H1 (cell line): Measurements from ENCODE around the gene STEAP1B. TPM values are rescaled to one million over a fixed set of nuclear protein-coding genes. Genes with fewer than 3 reads are reported as not detected.

Source experiments
- CTCF ChIA-PET: fragments of 300-600 bp; sonication (Branson Sonifier 250); formaldehyde crosslinking; loops from one replicate; lab custom pipeline; 2021; ENCODE audit not compliant: partially characterized antibody; lab: Charles Lee
- POLR2A ChIA-PET: fragments of 300-600 bp; sonication (Branson Sonifier 250); formaldehyde crosslinking; loops from one replicate; lab custom pipeline; 2021; ENCODE audit warnings: inconsistent platforms; ENCODE audit not compliant: partially characterized antibody; lab: Charles Lee
- DNase-seq, 2 experiments: peaks; one replicate each; pipeline versions ENCODE4 v3.0.0 to v3.0.0-alpha.2; 2010 to 2022; ENCODE audit warnings: low spot score in 2 of 2, low read depth in 1 of 2, mixed read lengths in 1 of 2
- FAIRE-seq: peaks from 2 replicates; lab custom pipeline; 2011; peaks lifted over from hg19 to GRCh38; lab: Jason Lieb, UNC
- H2AFZ ChIP-seq: 2 replicates; pipeline ENCODE4 v1.8.1; 2012; ENCODE audit warnings: low read length, inconsistent platforms
- H2AK5ac ChIP-seq: 2 replicates; pipeline ENCODE4 v1.6.1; 2013; ENCODE audit warnings: low read depth, low read length
- H2BK120ac ChIP-seq: replicated peaks from 2 replicates; pipeline ENCODE3; 2013; ENCODE audit warnings: low read depth, low read length, inconsistent platforms
- H2BK12ac ChIP-seq: 2 replicates; pipeline ENCODE4 v1.6.1; 2013; ENCODE audit warnings: low read depth, low read length
- H2BK15ac ChIP-seq: 2 replicates; pipeline ENCODE4 v1.6.1; 2013; ENCODE audit warnings: low read length
- H2BK20ac ChIP-seq: 2 replicates; pipeline ENCODE4 v1.6.1; 2013; ENCODE audit warnings: low read length
- H2BK5ac ChIP-seq: 2 replicates; pipeline ENCODE4 v1.6.1; 2013; ENCODE audit warnings: low read depth, low read length
- H3K14ac ChIP-seq: 2 replicates; pipeline ENCODE4 v1.6.1; 2013; ENCODE audit warnings: inconsistent platforms; ENCODE audit not compliant: insufficient read length
- H3K18ac ChIP-seq: 2 replicates; pipeline ENCODE4 v1.6.1; 2013; ENCODE audit warnings: low read length; ENCODE audit errors: extremely low read depth
- H3K23ac ChIP-seq: 2 replicates; pipeline ENCODE4 v1.6.1; 2013; ENCODE audit warnings: inconsistent platforms; ENCODE audit not compliant: insufficient read length
- H3K23me2 ChIP-seq: 2 replicates; pipeline ENCODE4 v1.6.1; 2013; ENCODE audit warnings: low read depth, low read length
- H3K27ac ChIP-seq: 2 replicates; pipeline ENCODE4 v1.6.1; 2011; ENCODE audit warnings: low read depth, low read length, inconsistent platforms
- H3K27me3 ChIP-seq, 4 experiments: replicated peaks in 1 of 4; 1 replicate in 1 of 4; 2 replicates in 3 of 4; pipeline versions ENCODE4 v1.6.1 to v1.8.1; 2011 to 2013; ENCODE audit warnings: low read length in 3 of 4, mild to moderate bottlenecking in 3 of 4, inconsistent platforms in 2 of 4, mixed read lengths in 2 of 4, moderate library complexity in 1 of 4; ENCODE audit not compliant: control insufficient read depth in 3 of 4, insufficient read depth in 3 of 4; ENCODE audit errors: extremely low read depth in 1 of 4
- H3K36me3 ChIP-seq, 4 experiments: 2 replicates each; pipeline versions ENCODE4 v1.6.1 to v1.8.1; 2011 to 2013; ENCODE audit warnings: mild to moderate bottlenecking in 4 of 4, low read length in 3 of 4, moderate library complexity in 2 of 4, control low read depth in 1 of 4, inconsistent platforms in 1 of 4; ENCODE audit not compliant: insufficient read depth in 4 of 4, control insufficient read depth in 2 of 4
- H3K4ac ChIP-seq: replicated peaks from 2 replicates; pipeline ENCODE3; 2013; ENCODE audit warnings: low read length, low read depth, mixed read lengths, inconsistent platforms; ENCODE audit not compliant: insufficient read length
- H3K4me1 ChIP-seq, 4 experiments: replicated peaks in 1 of 4; 1 replicate in 1 of 4; 2 replicates in 3 of 4; pipeline versions ENCODE4 v1.6.1 to v1.8.1; 2011 to 2013; ENCODE audit warnings: low read length in 3 of 4, inconsistent platforms in 2 of 4, mixed read lengths in 1 of 4; ENCODE audit not compliant: insufficient read depth in 4 of 4, control insufficient read depth in 3 of 4
- H3K4me2 ChIP-seq, 2 experiments: 2 replicates each; pipeline versions ENCODE4 v1.6.1 to v1.8.1; 2011 to 2013; ENCODE audit warnings: low read depth in 2 of 2, low read length in 2 of 2, control low read depth in 1 of 2, inconsistent platforms in 1 of 2, mild to moderate bottlenecking in 1 of 2; ENCODE audit not compliant: insufficient read depth in 1 of 2
- H3K4me3 ChIP-seq, 4 experiments: fragments of 200-600, 300-600 bp in 1 of 4; sonication (generic), shearing (Covaris generic), sonication (Bioruptor Twin) in 1 of 4; 2 replicates each; pipeline versions ENCODE4 v1.5.1 to v1.8.1; 2011 to 2016; ENCODE audit warnings: low read length in 4 of 4, low read depth in 3 of 4, control low read depth in 2 of 4, inconsistent platforms in 2 of 4, mild to moderate bottlenecking in 2 of 4, mixed read lengths in 1 of 4, moderate library complexity in 1 of 4; ENCODE audit not compliant: insufficient read depth in 2 of 4; ENCODE audit errors: extremely low read depth in 1 of 4
- H3K56ac ChIP-seq: replicated peaks from 2 replicates; pipeline ENCODE3; 2013; ENCODE audit warnings: low read depth, mild to moderate bottlenecking, mixed read lengths, low read length, inconsistent platforms; ENCODE audit not compliant: insufficient read length
- H3K79me1 ChIP-seq: 2 replicates; pipeline ENCODE4 v1.6.1; 2013; ENCODE audit warnings: low read depth, low read length, control low read depth
- H3K79me2 ChIP-seq, 2 experiments: 2 replicates each; pipeline versions ENCODE4 v1.6.1 to v1.8.1; 2012 to 2013; ENCODE audit warnings: low read length in 2 of 2, mild to moderate bottlenecking in 2 of 2, inconsistent platforms in 1 of 2; ENCODE audit not compliant: insufficient read depth in 2 of 2, control insufficient read depth in 1 of 2
- H3K9ac ChIP-seq, 4 experiments: replicated peaks in 1 of 4; 1 replicate in 1 of 4; 2 replicates in 3 of 4; pipeline versions ENCODE4 v1.6.1 to v1.8.1; 2011 to 2013; ENCODE audit warnings: low read depth in 3 of 4, low read length in 3 of 4, control low read depth in 2 of 4, mild to moderate bottlenecking in 2 of 4, moderate library complexity in 2 of 4, inconsistent platforms in 1 of 4; ENCODE audit errors: extremely low read depth in 1 of 4
- H3K9me3 ChIP-seq, 2 experiments: 2 replicates each; pipeline versions ENCODE4 v1.6.1 to v1.8.1; 2012 to 2013; ENCODE audit warnings: mild to moderate bottlenecking in 2 of 2, moderate library complexity in 2 of 2, control low read depth in 1 of 2, inconsistent platforms in 1 of 2, low read depth in 1 of 2, low read length in 1 of 2, mixed read lengths in 1 of 2; ENCODE audit not compliant: insufficient read depth in 2 of 2
- H4K20me1 ChIP-seq, 2 experiments: replicated peaks in 1 of 2; 2 replicates each; pipeline versions ENCODE3 to v1.8.1; 2011 to 2013; ENCODE audit warnings: inconsistent platforms in 2 of 2, low read length in 2 of 2, mild to moderate bottlenecking in 1 of 2; ENCODE audit not compliant: insufficient read depth in 2 of 2, control insufficient read depth in 1 of 2
- H4K5ac ChIP-seq: 2 replicates; pipeline ENCODE4 v1.6.1; 2013; ENCODE audit warnings: low read length, low read depth, mixed read lengths, inconsistent platforms; ENCODE audit not compliant: insufficient read length
- H4K8ac ChIP-seq: 2 replicates; pipeline ENCODE4 v1.8.0; 2013; ENCODE audit warnings: mild to moderate bottlenecking, moderate library complexity, low read length, inconsistent platforms; ENCODE audit not compliant: insufficient read depth; ENCODE audit errors: extremely low read depth
- H4K91ac ChIP-seq: replicated peaks from 2 replicates; pipeline ENCODE3; 2013; ENCODE audit warnings: low read length, mixed read lengths, inconsistent platforms; ENCODE audit not compliant: insufficient read length
- ATF2 ChIP-seq: IDR thresholded peaks from 2 replicates; pipeline ENCODE4 v1.6.1; 2012; ENCODE audit warnings: low read length, inconsistent platforms
- CBX8 ChIP-seq: fragments of 300-800, 300-1000 bp; sonication (generic); IDR thresholded peaks from 2 replicates; pipeline ENCODE4 v1.7.1; 2016; ENCODE audit warnings: low read depth, low read length, borderline replicate concordance
- E2F6 ChIP-seq: IDR thresholded peaks from 2 replicates; pipeline ENCODE4 v1.6.1; 2012; ENCODE audit warnings: inconsistent platforms
- EP300 ChIP-seq, 2 experiments: IDR thresholded peaks; 1 replicate in 1 of 2; 2 replicates in 1 of 2; pipeline ENCODE4 v1.6.1; 2011 to 2012; ENCODE audit warnings: low read depth in 2 of 2, low read length in 2 of 2, mild to moderate bottlenecking in 2 of 2, borderline replicate concordance in 1 of 2, inconsistent platforms in 1 of 2, moderate library complexity in 1 of 2
- GTF2F1 ChIP-seq: IDR thresholded peaks from 2 replicates; pipeline ENCODE4 v1.6.1; 2012; ENCODE audit warnings: low read depth, low read length, improper control_type of control experiment, borderline replicate concordance
- HDAC2 ChIP-seq, 2 experiments: fragments of 300-600 bp in 1 of 2; sonication (generic) in 1 of 2; IDR thresholded peaks; 2 replicates each; pipeline ENCODE4 v1.6.1; 2011 to 2012; ENCODE audit warnings: low read depth in 2 of 2, low read length in 2 of 2, mild to moderate bottlenecking in 2 of 2, moderate library complexity in 2 of 2, borderline replicate concordance in 1 of 2, inconsistent platforms in 1 of 2
- JUN ChIP-seq: IDR thresholded peaks from 2 replicates; pipeline ENCODE4 v1.6.1; 2011; ENCODE audit warnings: low read depth, mild to moderate bottlenecking, improper control_type of control experiment, low read length
- RNF2 ChIP-seq: fragments of 200-900, 300-1000 bp; sonication (generic); IDR thresholded peaks from 2 replicates; pipeline ENCODE4 v1.7.1; 2016; ENCODE audit warnings: borderline replicate concordance, low read depth, mild to moderate bottlenecking, antibody characterized with exemption, low read length; ENCODE audit not compliant: poor library complexity, severe bottlenecking; ENCODE audit errors: missing control alignments
- SAP30 ChIP-seq: fragments of 300-600 bp; sonication (generic); IDR thresholded peaks from 2 replicates; pipeline ENCODE4 v1.7.1; 2012; ENCODE audit warnings: low read length, moderate library complexity, mild to moderate bottlenecking, inconsistent platforms; ENCODE audit not compliant: insufficient read depth, insufficient replicate concordance
- SIRT6 ChIP-seq: IDR thresholded peaks from one replicate; pipeline ENCODE4 v1.7.1; 2012; ENCODE audit warnings: low read length, inconsistent platforms
- WGBS, 2 experiments: shearing (Covaris generic) in 1 of 2; methylation state at CpG; one replicate each; pipeline versions ENCODE4 v1.1.6 to v1.1.7; 2013 to 2015; ENCODE audit warnings: low lambda C conversion rate in 2 of 2, mixed read lengths in 2 of 2, inconsistent platforms in 1 of 2, low coverage in 1 of 2, missing lambda C conversion rate in 1 of 2; ENCODE audit not compliant: insufficient replicate concordance in 2 of 2, insufficient coverage in 1 of 2, insufficient read length in 1 of 2; ENCODE audit errors: extremely low coverage in 1 of 2, missing lambda C conversion rate in 1 of 2; 5-methylcytosine and 5-hydroxymethylcytosine counted together
- polyA plus RNA-seq, 7 experiments: library from polyadenylated mRNA; depleted of rRNA in 3 of 7; stranded (reverse) in 5 of 7; unstranded in 2 of 7; fragments of >200 nt in 5 of 7; fragments of 200-250 nt in 2 of 7; gene quantifications; 1 replicate in 5 of 7; 2 replicates in 1 of 7; 4 replicates in 1 of 7; pipeline versions ENCODE4 v1.2.1 to v1.2.3, GENCODE V29; 2011 to 2013; ENCODE audit warnings: missing spikeins in 2 of 7, mixed read lengths in 2 of 7
- total RNA-seq: library from RNA; stranded (reverse); fragmentation: NEBNext Ultra II Directional; extraction: Animal tissue kit (Norgen Biotek cat#: 25700); gene quantifications from 2 replicates; pipeline ENCODE4 v1.2.1, GENCODE V29; 2021

STEAP1B gene
- total and polyA plus RNA-seq, 2 of the 8 experiments (the other 6 are each of a cell fraction or from before 2014, with no cell fraction given): 5.4 to 8.7 TPM

- Histone ChIP-seq H3K14ac (no peak overlapping the region), H3K4me2 (no peak overlapping the region), H3K4me3 (no peak overlapping the region), H4K91ac (no peak overlapping the region), H4K8ac (no peak overlapping the region), H3K9me3 (no peaks in the 10 kb centered on the region), H2AFZ (no peak overlapping the region)
- CTCF ChIA-PET: interaction anchor here (0.6 to 2.3 kb wide), 5 partner anchors 17 to 512 kb away, joined by 3 to 10 read pairs (median 4); no protein-coding TSS in a partner anchor
- FAIRE-seq (no peak), DNase-seq (peak in 1 of 2 experiments; percentile 20)
- POLR2A ChIA-PET: no interaction called here
- TF ChIP-seq CBX8 (no peak), EP300 (IDR thresholded peaks at IDR 0.05; ENCODE audit: borderline replicate concordance in 1 of 2, low read depth in 2 of 2, low read length in 2 of 2) (no peak), RNF2 (no peak), HDAC2 (IDR thresholded peaks at IDR 0.05; ENCODE audit: borderline replicate concordance in 1 of 2, low read depth in 2 of 2, low read length in 2 of 2) (no peak), ATF2 (no peak), SIRT6 (no peak), GTF2F1 (no peak), SAP30 (no peak), E2F6 (no peak), JUN (no peak)
- TF ChIP-seq, all 59 proteins: peak for 0
- Histone ChIP-seq H3K27me3 (no peaks in the 10 kb centered on the region), H2BK120ac (no peak overlapping the region), H2AK5ac (no peak overlapping the region), H3K79me2 (no peaks in the 10 kb centered on the region), H4K5ac (no peak overlapping the region), H2BK5ac (no peak overlapping the region), H3K4me1 (no peaks in the 10 kb centered on the region), H3K27ac (no peak overlapping the region), H3K23me2 (no peaks in the 10 kb centered on the region), H3K36me3 (no peaks in the 10 kb centered on the region), H3K4ac (no peak overlapping the region), H2BK12ac (no peak overlapping the region), H4K20me1 (no peaks in the 10 kb centered on the region), H3K18ac (no peak overlapping the region), H3K9ac (no peak overlapping the region), H3K56ac (no peak overlapping the region), H3K23ac (no peak overlapping the region), H3K79me1 (no peaks in the 10 kb centered on the region), H2BK15ac (no peak overlapping the region), H2BK20ac (no peak overlapping the region)
- WGBS, 2 experiments: 91% methylated on average over 5 of the region's 5 CpGs; no CpG with 5 or more reads in 1 of the 2 experiments
Measured at GRCh38 chr7:22542669-22543068, 42.7 kb upstream of the STEAP1B start.
